GM19372 (cell line): ENCODE results near the gene CACNA2D1.
"Not testable (repeated sequence)": the region's sequence is repeated elsewhere in the genome, so short reads cannot be mapped to it uniquely, and the experiment has no call there.

Experiments
- ATAC-seq: cut with Tn5 transposase; IDR thresholded peaks from one replicate; pipeline ENCODE4 v1.9.1; 2021; ENCODE audit warnings: mild to moderate bottlenecking, low read depth, moderate library complexity; ENCODE audit not compliant: unreplicated experiment

Gene CACNA2D1

DNA sequence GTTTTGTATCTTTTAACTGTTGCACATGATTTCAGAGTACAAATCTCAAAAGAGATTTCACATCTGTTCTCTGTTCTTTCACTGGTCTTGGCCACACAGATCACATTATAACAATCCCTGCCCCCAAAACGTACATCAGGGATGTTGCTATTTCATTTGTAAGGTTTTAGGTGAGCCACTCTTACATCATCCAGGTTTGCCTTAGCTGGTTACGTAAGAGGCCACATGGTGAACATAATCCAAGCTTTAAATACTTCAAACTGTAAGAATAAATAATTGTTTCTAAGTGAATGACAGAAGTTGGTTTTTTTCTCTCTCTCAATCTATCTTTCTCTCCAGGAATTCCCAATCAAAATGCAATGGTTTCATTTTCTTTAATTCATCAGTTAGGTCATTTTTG lies 427.8 kb downstream of the CACNA2D1 start:
- ATAC-seq = no peak

- not testable (repeated sequence) for ATAC-seq
These were observed 429.0 kb downstream of the CACNA2D1 start for GRCh38 chr7:82014574-82014973.

DNA sequence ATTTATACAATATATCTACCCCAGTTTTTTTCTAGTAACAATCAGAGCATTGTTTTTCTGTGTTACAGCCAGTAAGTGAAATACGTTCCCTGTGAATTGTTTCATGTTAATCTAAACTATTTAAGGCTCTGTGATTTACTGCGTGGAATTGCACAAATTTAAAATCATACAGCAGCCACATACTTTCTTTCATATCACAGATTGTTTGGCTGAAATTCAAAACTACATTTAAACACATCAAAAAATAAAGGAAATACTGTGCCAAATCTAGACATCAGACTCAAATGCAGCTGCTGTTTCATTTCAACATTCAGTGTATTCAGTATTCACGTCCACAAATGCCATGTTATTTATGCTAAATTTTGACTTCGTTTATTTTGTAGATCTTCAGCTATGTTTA lies 431.1 kb downstream of the CACNA2D1 start:
- ATAC-seq = no peak

- no peak for ATAC-seq
These were observed 433.2 kb downstream of the CACNA2D1 start for GRCh38 chr7:82010416-82010815.

DNA sequence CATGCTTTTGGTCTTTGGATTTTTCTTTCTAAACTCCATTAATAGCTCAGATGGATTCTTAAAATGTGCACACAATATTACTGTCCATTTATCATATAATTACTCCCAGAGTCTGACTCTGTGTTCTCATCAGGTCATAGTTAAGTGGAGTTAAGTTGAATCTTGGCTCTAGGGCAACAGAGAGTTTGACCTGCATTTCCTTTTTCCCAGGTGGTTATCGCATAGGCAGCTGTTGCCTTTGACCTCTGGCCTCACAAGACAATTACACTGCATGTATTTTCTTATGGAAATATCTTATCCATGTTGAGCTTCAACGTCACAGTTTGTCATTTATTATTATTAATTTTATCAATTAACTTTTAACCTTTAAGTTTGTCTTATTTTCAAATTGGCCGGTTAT lies 436.3 kb downstream of the CACNA2D1 start:
- ATAC-seq = no peak

GRCh38 chr7:82005056-82005455 lies 438.5 kb downstream of the CACNA2D1 start:
- no peak for ATAC-seq

DNA sequence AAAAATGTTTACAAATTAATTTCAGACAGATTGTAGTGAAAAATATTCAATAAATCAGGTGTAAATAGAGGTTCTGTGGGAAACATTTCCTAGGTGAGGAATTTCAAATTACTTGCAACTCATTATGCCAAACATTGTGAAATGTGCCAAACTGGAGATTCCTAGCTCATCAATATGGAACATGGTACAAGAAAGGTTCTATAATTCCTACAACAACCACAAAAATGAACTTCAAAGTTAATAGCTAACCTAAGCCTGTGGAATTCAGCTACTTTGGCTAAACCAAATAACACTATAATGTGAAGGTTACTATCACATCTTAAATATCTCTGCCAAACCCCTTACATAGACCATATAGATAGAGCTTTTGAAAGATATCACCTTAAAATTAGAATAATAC lies 450.4 kb downstream of the CACNA2D1 start:
- no peak for ATAC-seq

- no peak for ATAC-seq
These were observed 453.2 kb downstream of the CACNA2D1 start for GRCh38 chr7:81990395-81990794.

DNA sequence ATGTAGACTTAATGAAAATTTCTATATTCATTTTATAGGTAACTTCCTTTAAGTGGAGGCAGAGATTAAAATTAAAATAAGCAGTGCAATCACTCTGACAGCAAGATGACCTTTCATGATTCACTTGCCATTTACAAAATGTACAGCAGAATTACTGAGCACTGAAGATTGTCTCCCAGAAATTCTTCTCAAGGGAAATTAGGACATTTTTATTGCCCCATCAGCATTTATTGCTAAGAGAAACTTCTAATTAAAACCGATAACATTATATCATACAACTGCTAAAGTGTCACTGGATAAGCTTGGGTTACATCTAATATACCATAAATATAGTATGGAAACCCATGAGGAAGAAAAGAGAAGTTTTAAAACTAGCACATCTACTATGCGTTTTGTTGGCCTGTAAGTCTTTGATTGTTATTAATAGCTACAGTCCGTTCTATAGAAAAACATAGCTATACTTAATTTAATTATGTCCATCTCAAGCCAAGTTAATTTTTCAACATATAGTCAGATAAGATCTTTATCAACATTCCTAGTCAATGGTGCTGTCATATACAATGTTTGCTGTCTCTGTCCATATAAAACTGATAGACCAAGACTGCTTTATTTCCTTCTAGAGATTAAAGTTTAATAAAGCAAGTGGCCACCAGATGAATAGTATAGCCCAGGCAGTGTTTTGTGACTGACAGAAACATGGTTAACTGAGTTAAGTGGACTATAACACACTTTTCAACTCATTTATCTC lies 456.7 kb downstream of the CACNA2D1 start:
- ATAC-seq = no peak

DNA sequence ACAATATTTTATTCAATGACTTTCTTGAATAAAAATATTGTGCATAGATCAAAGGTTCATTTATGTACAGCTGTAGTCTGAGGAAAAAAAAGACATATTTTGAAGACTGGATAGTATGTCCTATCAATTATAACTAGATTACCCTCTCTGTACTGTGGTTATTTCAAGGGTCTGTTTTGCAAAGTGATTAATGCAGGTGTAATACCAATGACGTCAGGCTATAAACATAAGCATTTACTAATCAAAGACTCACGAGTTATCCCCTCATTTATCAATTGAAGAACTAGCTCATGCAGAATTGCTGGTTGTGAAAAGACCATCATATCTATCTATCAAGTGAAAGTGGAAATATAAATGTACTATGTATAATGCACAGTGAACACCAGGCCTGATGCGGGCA lies 460.2 kb downstream of the CACNA2D1 start:
- ATAC-seq = no peak

GRCh38 chr7:81973117-81973516 lies 470.5 kb downstream of the CACNA2D1 start:
- ATAC-seq = no peak

GRCh38 chr7:81960026-81960425 lies 483.6 kb downstream of the CACNA2D1 start:
- ATAC-seq = no peak

DNA sequence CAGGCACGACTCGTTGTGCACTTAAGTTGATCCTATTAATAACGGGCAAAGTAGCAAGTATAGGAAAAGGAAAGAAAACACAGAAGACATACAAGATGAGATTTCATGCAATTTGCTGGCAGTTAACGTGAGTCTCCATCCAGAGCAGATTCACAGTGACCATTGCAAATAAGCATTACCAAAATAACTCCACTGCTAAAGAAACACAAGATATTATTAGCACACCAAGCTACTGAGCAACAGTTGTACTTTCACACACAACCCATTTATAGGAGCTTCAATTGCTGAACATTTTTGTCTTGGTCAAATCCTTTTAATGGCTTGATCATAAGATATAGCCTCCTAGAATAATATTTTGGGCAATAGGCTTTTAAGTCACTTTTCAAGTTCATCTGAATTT lies 486.1 kb downstream of the CACNA2D1 start:
- ATAC-seq = no peak

GRCh38 chr7:81956520-81956919 lies 487.1 kb downstream of the CACNA2D1 start:
- no peak for ATAC-seq

DNA sequence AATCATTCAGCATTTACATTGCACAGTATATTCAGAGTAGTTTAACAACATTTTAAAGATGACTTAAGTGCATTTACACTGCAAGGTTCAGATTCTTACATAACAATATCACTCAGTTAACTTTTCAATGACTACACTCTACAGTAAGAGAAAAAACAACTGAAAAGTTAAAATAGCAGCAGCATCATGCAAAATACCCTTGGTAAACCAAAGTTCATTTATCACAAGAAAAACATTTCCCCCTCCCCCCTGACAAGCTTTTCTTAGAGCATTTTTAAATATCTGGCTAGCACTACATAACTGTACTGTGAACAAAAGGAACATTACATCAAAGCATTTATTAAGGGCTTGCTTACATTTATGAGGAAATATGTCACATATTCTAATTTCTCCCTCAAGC lies 494.3 kb downstream of the CACNA2D1 start:
- no peak for ATAC-seq

DNA sequence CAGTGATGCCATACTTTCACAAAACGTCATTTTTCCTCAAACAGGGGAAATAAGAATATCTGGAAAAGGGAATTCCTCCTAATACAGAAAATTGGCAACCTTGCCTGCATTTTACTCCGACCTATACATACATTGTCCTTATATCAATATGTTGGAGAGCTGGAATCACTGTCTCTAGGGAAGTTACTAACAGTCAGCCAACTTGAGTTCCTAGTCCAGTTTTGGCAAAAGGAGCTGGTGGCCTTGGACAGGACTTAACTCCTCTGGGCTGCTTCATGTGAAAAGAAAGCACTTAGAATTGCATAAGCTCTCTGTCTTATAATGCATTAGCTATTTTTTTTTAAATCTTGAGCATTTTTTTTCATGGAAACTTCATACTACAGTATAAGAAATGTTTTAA lies 499.5 kb downstream of the CACNA2D1 start:
- no peak for ATAC-seq

DNA sequence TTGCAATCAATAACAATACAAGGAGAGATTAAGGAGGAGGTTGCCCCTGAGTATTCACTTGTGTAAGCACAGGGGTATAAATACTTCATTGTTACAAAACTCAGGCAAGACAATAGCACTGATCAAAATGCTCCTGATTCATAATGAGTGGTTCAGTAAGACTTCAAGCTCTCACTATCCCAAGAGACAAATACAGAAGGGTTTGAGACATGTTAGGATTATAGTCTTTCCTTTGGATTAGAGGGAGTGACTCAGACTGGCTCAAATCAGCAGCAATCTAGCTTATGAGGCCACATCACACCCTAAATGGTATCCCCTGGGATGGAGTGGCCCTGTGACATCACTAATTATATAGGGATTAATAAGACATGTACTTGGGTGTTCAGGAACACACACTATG lies 506.5 kb downstream of the CACNA2D1 start:
- ATAC-seq = no peak

DNA sequence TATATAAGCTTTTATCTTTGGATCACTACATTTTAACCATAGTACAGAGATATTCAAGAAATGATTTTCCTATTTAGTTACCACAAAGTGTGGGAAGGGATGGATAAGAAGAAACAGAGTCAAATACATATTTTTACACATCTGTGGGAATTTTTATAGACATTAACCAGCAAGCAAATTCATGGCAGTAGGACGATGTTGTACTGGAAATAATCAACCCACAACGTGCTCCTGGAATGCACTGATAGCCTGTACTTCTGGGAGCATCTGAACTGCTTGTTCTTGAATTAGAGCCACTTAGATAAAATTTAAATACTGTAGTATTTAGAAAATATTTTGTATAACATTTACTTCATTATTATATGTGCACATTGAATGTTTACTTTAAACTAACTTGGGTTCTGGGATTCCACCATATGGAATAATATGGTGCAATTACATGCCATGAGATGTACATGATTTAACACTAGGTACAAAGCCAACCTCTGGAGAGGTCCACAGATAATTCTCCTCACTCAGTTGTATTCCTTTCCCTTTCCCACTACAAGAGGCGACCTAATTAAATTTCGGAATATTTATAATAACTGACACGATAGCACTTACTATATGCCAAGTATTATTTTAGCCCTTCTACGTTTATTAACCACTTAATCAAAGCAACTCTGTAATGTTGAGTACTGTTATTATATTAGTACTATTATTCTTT lies 508.8 kb downstream of the CACNA2D1 start:
- ATAC-seq = no peak

GRCh38 chr7:81932936-81933335 lies 510.6 kb downstream of the CACNA2D1 start:
- ATAC-seq = no peak

GRCh38 chr7:81929386-81929785 lies 514.2 kb downstream of the CACNA2D1 start:
- ATAC-seq = no peak

- no peak for ATAC-seq
These were observed 517.4 kb downstream of the CACNA2D1 start for GRCh38 chr7:81926154-81926553.

DNA sequence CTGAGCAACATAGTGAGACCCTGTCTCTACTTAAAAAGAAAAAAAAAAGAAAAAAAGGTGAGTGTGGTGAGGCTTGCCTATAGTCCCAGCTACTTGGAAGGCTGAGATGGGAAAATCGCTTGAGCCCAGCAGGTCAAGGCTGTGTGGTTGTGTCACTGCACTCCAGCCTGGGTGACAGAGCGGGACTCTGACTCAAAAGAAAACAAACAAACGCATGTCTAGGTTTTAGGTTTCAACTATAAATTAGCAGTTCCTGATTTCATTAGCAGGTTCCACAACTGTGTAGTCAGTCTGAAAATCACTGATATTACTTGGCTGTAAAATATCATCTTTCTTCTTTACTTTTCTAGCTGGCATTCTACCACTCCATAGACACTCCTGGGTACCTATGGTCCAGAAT lies 518.0 kb downstream of the CACNA2D1 start:
- ATAC-seq = no peak
